ENCODE results near the gene TAS2R5.

The TAS2R5 gene

DNA sequence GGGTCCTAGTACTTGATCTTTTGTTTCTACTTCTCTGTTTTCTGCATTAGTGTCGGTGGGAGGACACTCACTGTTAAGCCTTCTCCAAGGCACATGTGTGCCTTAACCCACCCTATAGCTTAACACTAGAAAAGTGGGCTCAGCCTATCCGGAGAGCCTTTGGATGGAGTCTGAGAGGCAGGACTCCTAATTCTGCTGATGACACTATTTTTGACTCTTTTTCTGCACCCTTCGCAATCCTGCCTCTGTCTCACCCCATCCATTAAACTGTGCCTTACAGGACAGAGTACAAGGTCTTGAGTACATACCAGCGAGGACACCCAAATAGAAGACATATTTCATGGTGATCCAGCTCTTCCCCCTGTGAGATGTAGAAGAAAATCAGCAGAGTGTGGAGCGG, 50.7 kb downstream of the TAS2R5 start:
- H3K36me3 ChIP-seq, result no peaks in the 10 kb centered on the region
- no peaks in the 10 kb centered on the region for H3K9me3 ChIP-seq
- intact Hi-C loops (cut with DNase I; ENCODE audit: low total_unique reads), result no loop called here
- TF ChIP-seq, protein P1, sequence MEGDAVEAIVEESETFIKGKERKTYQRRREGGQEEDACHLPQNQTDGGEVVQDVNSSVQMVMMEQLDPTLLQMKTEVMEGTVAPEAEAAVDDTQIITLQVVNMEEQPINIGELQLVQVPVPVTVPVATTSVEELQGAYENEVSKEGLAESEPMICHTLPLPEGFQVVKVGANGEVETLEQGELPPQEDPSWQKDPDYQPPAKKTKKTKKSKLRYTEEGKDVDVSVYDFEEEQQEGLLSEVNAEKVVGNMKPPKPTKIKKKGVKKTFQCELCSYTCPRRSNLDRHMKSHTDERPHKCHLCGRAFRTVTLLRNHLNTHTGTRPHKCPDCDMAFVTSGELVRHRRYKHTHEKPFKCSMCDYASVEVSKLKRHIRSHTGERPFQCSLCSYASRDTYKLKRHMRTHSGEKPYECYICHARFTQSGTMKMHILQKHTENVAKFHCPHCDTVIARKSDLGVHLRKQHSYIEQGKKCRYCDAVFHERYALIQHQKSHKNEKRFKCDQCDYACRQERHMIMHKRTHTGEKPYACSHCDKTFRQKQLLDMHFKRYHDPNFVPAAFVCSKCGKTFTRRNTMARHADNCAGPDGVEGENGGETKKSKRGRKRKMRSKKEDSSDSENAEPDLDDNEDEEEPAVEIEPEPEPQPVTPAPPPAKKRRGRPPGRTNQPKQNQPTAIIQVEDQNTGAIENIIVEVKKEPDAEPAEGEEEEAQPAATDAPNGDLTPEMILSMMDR (IDR thresholded peaks at IDR 0.05), result no peak
- no peak overlapping the region for H3K4me3 ChIP-seq
- no peak for DNase-seq
- H3K27ac ChIP-seq, result no peak overlapping the region
- H3K4me1 ChIP-seq, result no peaks in the 10 kb centered on the region
- H3K27me3 ChIP-seq, result no peaks in the 10 kb centered on the region
